Ishikawa (cell line): Measurements from ENCODE around the gene EXOC3L4.

ENCODE experiments used
- CEBPB ChIP-seq: IDR thresholded peaks from 2 replicates; pipeline ENCODE4 v1.6.1; 2012
- CREB1 ChIP-seq: IDR thresholded peaks from 2 replicates; pipeline ENCODE4 v1.6.1; 2012; ENCODE audit warnings: low read depth
- EGR1 ChIP-seq: IDR thresholded peaks from 2 replicates; pipeline ENCODE4 v1.6.1; 2012
- EP300 ChIP-seq: IDR thresholded peaks from 2 replicates; pipeline ENCODE4 v1.6.1; 2012; ENCODE audit warnings: borderline replicate concordance
- NFIC ChIP-seq: IDR thresholded peaks from 2 replicates; pipeline ENCODE4 v1.6.1; 2012
- RAD21 ChIP-seq: IDR thresholded peaks from 2 replicates; pipeline ENCODE4 v1.6.1; 2012; ENCODE audit warnings: low read depth
- REST ChIP-seq: IDR thresholded peaks from 2 replicates; pipeline ENCODE4 v1.6.1; 2012; ENCODE audit warnings: low read depth, mild to moderate bottlenecking
- TAF1 ChIP-seq: IDR thresholded peaks from 2 replicates; pipeline ENCODE4 v1.6.1; 2012; ENCODE audit warnings: low read depth, mild to moderate bottlenecking
- TCF12 ChIP-seq: IDR thresholded peaks from 2 replicates; pipeline ENCODE4 v1.6.1; 2012; ENCODE audit warnings: low read depth
- TEAD4 ChIP-seq: IDR thresholded peaks from 2 replicates; pipeline ENCODE4 v1.6.1; 2012
- USF1 ChIP-seq: IDR thresholded peaks from 2 replicates; pipeline ENCODE4 v1.6.1; 2012
- YY1 ChIP-seq: IDR thresholded peaks from 2 replicates; pipeline ENCODE4 v1.6.1; 2012; ENCODE audit warnings: low read depth
- ZBTB7A ChIP-seq: IDR thresholded peaks from 2 replicates; pipeline ENCODE4 v1.6.1; 2012; ENCODE audit warnings: low read depth
- TF ChIP-seq, protein P1 (sequence below): IDR thresholded peaks from 2 replicates; pipeline ENCODE4 v1.6.1; 2012

DNA sequence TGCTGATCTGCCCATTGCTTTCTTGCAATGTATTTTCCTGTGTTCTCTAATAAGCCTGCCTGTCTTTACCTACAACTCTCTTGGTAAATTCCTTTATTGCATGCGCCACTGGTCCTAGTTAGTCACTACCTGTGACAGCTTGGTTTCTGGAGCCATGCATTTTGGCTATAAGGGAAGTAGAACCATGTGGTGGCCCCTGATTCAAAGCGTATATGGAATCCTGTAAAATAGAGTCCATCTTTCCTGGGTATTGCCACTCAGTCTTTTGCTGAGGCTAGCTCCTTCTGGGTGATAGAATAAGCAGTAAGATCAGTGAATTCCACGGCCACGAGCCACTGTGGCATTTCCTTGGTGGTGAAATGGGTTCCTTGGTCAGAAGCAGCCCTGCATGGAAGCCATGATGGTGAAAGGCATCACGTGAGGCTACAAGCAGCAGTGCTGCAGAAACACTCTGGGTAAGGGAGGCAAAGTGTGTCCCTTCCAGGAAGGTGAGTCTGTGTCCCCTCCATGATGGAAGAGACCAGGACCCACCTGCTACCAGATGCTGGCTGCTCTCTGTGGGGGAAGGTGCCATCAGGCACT is 48.3 kb downstream of the EXOC3L4 start:
- TF ChIP-seq REST: no peak
- no peak for TF ChIP-seq TEAD4
- no peak for TF ChIP-seq EP300
- TF ChIP-seq RAD21: no peak
- no peak for TF ChIP-seq TAF1
- TF ChIP-seq, protein P1, sequence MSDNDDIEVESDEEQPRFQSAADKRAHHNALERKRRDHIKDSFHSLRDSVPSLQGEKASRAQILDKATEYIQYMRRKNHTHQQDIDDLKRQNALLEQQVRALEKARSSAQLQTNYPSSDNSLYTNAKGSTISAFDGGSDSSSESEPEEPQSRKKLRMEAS: no peak
- TF ChIP-seq YY1: no peak
- TF ChIP-seq CEBPB: no peak
- no peak for TF ChIP-seq CREB1
- no peak for TF ChIP-seq NFIC
- TF ChIP-seq USF1: no peak
- TF ChIP-seq EGR1: no peak
- no peak for TF ChIP-seq TCF12
- TF ChIP-seq ZBTB7A: no peak
